Gastrocnemius medialis (tissue), 4 donors: Measurements from ENCODE around the gene INHA.

Source experiments
- POLR2A ChIP-seq, 2 donors: fragments of 450-650 bp; IDR thresholded peaks; one replicate each; pipeline ENCODE4 v1.6.1; 2017; ENCODE audit warnings: antibody characterized with exemption in 2 of 2, mild to moderate bottlenecking in 2 of 2, moderate library complexity in 2 of 2
- TF ChIP-seq, protein P1 (sequence below), 5 experiments: fragments of 450-650 bp in 3 of 5; fragments of 200-600 bp in 2 of 5; sonication (generic) in 2 of 5; IDR thresholded peaks in 4 of 5; conservative IDR thresholded peaks in 1 of 5; 1 replicate in 4 of 5; 2 replicates in 1 of 5; pipeline ENCODE4 v1.5.1; 2016 to 2019; ENCODE audit warnings: antibody characterized with exemption in 5 of 5, mild to moderate bottlenecking in 3 of 5, moderate library complexity in 3 of 5

DNA sequence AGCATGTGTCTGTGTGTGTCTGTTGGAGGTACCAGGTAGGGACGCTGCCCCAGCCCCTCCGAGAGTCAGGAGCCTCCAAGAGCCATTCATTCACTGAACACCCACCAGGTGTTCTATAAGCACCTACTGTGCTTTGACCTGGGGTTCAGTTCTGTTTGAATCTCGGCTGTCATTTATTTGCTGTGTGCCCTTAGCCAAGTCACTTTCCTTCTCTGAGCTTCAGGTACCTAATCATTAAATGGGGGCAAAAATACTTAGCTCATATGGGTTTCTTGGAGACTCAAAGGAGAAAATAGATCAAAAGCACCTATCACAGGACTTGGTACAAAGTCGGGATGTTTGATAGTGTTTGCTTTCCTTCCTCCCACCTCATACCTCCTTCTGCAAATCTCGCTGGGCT lies 44.6 kb upstream of the INHA start:
- TF ChIP-seq, protein P1, sequence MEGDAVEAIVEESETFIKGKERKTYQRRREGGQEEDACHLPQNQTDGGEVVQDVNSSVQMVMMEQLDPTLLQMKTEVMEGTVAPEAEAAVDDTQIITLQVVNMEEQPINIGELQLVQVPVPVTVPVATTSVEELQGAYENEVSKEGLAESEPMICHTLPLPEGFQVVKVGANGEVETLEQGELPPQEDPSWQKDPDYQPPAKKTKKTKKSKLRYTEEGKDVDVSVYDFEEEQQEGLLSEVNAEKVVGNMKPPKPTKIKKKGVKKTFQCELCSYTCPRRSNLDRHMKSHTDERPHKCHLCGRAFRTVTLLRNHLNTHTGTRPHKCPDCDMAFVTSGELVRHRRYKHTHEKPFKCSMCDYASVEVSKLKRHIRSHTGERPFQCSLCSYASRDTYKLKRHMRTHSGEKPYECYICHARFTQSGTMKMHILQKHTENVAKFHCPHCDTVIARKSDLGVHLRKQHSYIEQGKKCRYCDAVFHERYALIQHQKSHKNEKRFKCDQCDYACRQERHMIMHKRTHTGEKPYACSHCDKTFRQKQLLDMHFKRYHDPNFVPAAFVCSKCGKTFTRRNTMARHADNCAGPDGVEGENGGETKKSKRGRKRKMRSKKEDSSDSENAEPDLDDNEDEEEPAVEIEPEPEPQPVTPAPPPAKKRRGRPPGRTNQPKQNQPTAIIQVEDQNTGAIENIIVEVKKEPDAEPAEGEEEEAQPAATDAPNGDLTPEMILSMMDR (IDR thresholded peaks at IDR 0.05 in 4 of 5, conservative IDR thresholded peaks at IDR 0.05 in 1 of 5) = no peak
- TF ChIP-seq POLR2A (IDR thresholded peaks at IDR 0.05) = no peak
